ENCODE results near the gene LRGUK.

The LRGUK gene

GRCh38 chr7:134200970-134201369 lies 73.8 kb downstream of the LRGUK start:
- Histone ChIP-seq H3K27me3 (ENCODE audit: control insufficient read depth, insufficient read depth, low read length, poor library complexity, severe bottlenecking) (no peaks in the 10 kb centered on the region), H3K27ac (ENCODE audit: insufficient read depth, low read depth, low read length, poor library complexity, severe bottlenecking) (no peak overlapping the region)
- 85 to 88% methylated on average over 5 of the region's 5 CpGs for WGBS, 2 experiments

GRCh38 chr7:134201569-134202261 lies 74.6 kb downstream of the LRGUK start:
- Histone ChIP-seq H3K4me3 (ENCODE audit: insufficient read depth, low read depth, low read length) (no peak overlapping the region), H3K4me1 (ENCODE audit: control insufficient read depth, insufficient read depth, low read length) (peaks cover 16% of the 10 kb centered on the region), H3K27ac (ENCODE audit: insufficient read depth, low read depth, low read length, poor library complexity, severe bottlenecking) (no peak overlapping the region), H3K36me3 (ENCODE audit: control insufficient read depth, insufficient read depth, low read length) (no peaks in the 10 kb centered on the region), H3K27me3 (ENCODE audit: control insufficient read depth, insufficient read depth, low read length, poor library complexity, severe bottlenecking) (no peaks in the 10 kb centered on the region), H3K9me3 (ENCODE audit: control insufficient read depth, low read length) (no peaks in the 10 kb centered on the region)
- WGBS, 2 experiments: 79 to 97% methylated on average over 6 to 7 of the region's 7 CpGs

More at GRCh38 chr7:134200970-134201369, 73.8 kb downstream of the LRGUK start:
- Histone ChIP-seq H3K4me1 (ENCODE audit: control insufficient read depth, insufficient read depth, low read length) (peaks cover 16% of the 10 kb centered on the region), H3K4me3 (ENCODE audit: insufficient read depth, low read depth, low read length) (no peak overlapping the region), H3K36me3 (ENCODE audit: control insufficient read depth, insufficient read depth, low read length) (no peaks in the 10 kb centered on the region), H3K9me3 (ENCODE audit: control insufficient read depth, low read length) (no peaks in the 10 kb centered on the region)

DNA sequence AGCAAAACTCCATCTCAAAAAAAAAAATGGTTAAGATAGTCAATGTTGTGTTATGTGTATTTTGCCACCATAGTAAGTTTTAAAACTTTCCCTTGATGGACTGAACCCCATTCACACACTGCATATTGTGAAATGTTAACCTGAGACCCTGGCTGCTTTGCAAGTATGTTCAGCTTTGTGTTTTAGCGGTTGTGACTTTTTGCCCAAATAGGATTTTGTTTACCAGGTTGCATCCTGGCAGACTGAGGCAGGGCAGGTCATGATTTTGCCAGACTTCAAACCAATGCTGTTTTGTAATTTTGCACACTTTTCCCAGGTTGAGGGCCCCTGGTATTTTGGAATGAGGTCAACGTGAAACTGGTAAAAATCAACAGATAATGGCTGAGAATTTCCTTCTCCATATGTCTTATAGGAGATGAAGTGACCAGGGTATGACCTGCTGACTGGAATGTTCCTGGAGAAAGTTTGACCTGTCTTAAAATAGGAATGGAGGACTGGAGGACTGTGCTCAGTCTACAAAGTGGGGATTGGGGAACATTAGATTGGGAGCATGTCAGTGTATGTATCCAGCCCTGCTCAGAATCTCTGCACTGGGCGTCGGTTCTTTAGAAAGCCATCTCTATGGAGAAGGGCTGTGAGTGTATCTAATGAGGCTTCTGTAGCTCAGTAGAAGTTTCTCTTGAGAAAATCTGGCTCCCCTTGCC lies 76.2 kb downstream of the LRGUK start:
- WGBS, 2 experiments: 92 to 97% methylated on average over 4 of the region's 4 CpGs
- H3K4me3 ChIP-seq (ENCODE audit: insufficient read depth, low read depth, low read length): no peak overlapping the region
- no peak overlapping the region for H3K27ac ChIP-seq (ENCODE audit: insufficient read depth, low read depth, low read length, poor library complexity, severe bottlenecking)
- H3K36me3 ChIP-seq (ENCODE audit: control insufficient read depth, insufficient read depth, low read length): no peaks in the 10 kb centered on the region
- peaks cover 4% of the 10 kb centered on the region for H3K4me1 ChIP-seq (ENCODE audit: control insufficient read depth, insufficient read depth, low read length)
- no peaks in the 10 kb centered on the region for H3K9me3 ChIP-seq (ENCODE audit: control insufficient read depth, low read length)
- H3K27me3 ChIP-seq (ENCODE audit: control insufficient read depth, insufficient read depth, low read length, poor library complexity, severe bottlenecking): no peaks in the 10 kb centered on the region

DNA sequence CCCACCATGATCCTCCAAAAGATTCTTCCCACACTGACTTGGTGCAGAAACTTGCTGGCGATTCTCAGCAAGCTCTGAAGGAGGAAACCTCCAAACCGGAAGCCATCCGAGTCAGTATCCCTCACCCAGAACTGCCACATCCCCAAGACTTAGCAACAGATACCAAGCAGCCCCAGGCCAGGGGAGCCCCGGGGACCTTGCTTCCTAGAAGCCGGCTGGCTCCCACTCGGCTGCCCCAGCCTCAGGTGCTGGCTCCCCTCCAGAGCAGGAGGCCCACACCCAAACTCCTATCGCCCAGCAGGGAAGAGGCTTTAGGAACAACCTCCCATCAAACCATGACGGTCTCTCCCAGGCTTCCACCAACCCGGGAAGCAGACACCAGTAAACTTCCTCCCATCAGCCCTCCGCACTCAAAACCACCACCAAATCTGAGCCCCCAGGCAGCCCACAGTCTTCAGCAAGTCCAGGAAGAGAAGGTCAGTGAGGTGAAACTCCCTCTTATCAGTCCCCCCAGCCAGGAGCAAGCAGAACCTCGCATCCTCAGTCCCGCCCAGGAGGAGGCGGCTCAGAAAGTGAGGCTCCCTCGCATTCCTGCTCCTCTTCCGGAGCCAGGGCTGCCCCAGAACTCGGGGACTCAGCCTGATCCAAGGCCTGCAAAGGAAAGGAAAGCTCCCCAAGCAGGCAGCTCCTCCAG lies 82.3 kb downstream of the LRGUK start:
- Histone ChIP-seq H3K9me3 (ENCODE audit: control insufficient read depth, low read length) (no peaks in the 10 kb centered on the region), H3K27me3 (ENCODE audit: control insufficient read depth, insufficient read depth, low read length, poor library complexity, severe bottlenecking) (no peaks in the 10 kb centered on the region), H3K4me3 (ENCODE audit: insufficient read depth, low read depth, low read length) (no peak overlapping the region), H3K4me1 (ENCODE audit: control insufficient read depth, insufficient read depth, low read length) (no peaks in the 10 kb centered on the region), H3K27ac (ENCODE audit: insufficient read depth, low read depth, low read length, poor library complexity, severe bottlenecking) (no peak overlapping the region), H3K36me3 (ENCODE audit: control insufficient read depth, insufficient read depth, low read length) (no peaks in the 10 kb centered on the region)
- 93 to 94% methylated on average over 16 of the region's 16 CpGs for WGBS, 2 experiments

DNA sequence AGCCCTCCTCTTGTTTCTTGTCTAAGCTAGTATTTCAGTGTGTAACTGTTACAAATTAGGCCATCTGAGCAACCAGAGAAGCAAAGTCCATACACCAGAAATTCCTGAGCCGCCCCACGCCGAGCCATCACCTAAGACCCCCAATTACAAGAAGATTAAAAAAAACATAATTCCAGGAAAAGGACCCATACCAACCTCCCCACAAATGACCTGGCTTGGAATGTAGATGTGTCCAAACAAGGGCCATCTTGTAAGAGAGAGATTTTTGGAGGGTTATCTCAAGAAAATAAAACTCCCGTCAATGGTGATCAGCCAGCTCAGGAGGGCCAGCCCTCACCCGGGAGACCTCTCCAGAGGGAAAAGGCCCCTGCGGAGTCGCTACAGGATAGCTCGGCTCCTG lies 83.1 kb downstream of the LRGUK start:
- Histone ChIP-seq H3K27ac (ENCODE audit: insufficient read depth, low read depth, low read length, poor library complexity, severe bottlenecking) (no peak overlapping the region), H3K27me3 (ENCODE audit: control insufficient read depth, insufficient read depth, low read length, poor library complexity, severe bottlenecking) (no peaks in the 10 kb centered on the region), H3K4me1 (ENCODE audit: control insufficient read depth, insufficient read depth, low read length) (no peaks in the 10 kb centered on the region), H3K36me3 (ENCODE audit: control insufficient read depth, insufficient read depth, low read length) (no peaks in the 10 kb centered on the region), H3K9me3 (ENCODE audit: control insufficient read depth, low read length) (no peaks in the 10 kb centered on the region), H3K4me3 (ENCODE audit: insufficient read depth, low read depth, low read length) (no peak overlapping the region)
- WGBS, 2 experiments: 94 to 95% methylated on average over 8 of the region's 8 CpGs

DNA sequence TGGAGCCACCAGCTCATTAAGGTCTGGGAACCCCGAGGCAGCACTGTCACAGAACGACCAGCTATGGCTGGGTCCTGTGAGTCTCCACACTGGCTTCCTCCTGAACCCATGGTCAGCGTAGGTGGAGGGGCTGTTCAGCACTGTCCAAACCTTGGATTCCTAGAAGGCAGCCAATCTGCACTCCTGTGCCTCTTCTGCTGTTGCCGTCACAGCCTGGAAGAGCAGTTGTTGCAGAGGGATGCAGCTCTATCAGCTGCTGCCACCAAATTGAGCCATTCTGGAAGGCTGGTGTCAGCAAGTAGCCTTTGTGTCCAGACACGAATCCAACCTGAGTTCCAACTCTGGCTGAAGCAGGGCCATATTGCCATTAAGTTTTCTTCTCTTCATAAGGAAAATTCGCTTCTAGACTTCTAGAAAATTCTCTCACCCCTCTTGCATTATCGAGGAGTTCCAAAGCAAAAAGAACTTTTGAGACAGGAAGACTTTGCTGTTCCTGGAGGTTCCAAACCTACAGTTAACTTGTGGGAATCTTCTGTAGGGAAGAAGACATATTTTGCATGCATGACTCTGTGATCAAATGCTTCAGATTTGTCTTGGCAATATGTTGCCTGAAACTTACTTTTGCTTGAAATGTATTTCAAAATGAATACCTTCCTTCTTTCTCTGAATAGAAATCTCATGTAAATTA lies 84.0 kb downstream of the LRGUK start:
- Histone ChIP-seq H3K4me3 (ENCODE audit: insufficient read depth, low read depth, low read length) (no peak overlapping the region), H3K27me3 (ENCODE audit: control insufficient read depth, insufficient read depth, low read length, poor library complexity, severe bottlenecking) (no peaks in the 10 kb centered on the region), H3K36me3 (ENCODE audit: control insufficient read depth, insufficient read depth, low read length) (no peaks in the 10 kb centered on the region), H3K9me3 (ENCODE audit: control insufficient read depth, low read length) (no peaks in the 10 kb centered on the region), H3K4me1 (ENCODE audit: control insufficient read depth, insufficient read depth, low read length) (no peaks in the 10 kb centered on the region), H3K27ac (ENCODE audit: insufficient read depth, low read depth, low read length, poor library complexity, severe bottlenecking) (no peak overlapping the region)
- WGBS, 2 experiments: 93% methylated on average over 7 of the region's 7 CpGs

- no peaks in the 10 kb centered on the region for H3K4me1 ChIP-seq (ENCODE audit: control insufficient read depth, insufficient read depth, low read length)
- H3K27ac ChIP-seq (ENCODE audit: insufficient read depth, low read depth, low read length, poor library complexity, severe bottlenecking): no peak overlapping the region
- no peaks in the 10 kb centered on the region for H3K9me3 ChIP-seq (ENCODE audit: control insufficient read depth, low read length)
- H3K4me3 ChIP-seq (ENCODE audit: insufficient read depth, low read depth, low read length): no peak overlapping the region
- H3K36me3 ChIP-seq (ENCODE audit: control insufficient read depth, insufficient read depth, low read length): no peaks in the 10 kb centered on the region
- no peaks in the 10 kb centered on the region for H3K27me3 ChIP-seq (ENCODE audit: control insufficient read depth, insufficient read depth, low read length, poor library complexity, severe bottlenecking)
Observed at GRCh38 chr7:134211817-134212216, 84.7 kb downstream of the LRGUK start.

GRCh38 chr7:134212576-134213546 lies 85.7 kb downstream of the LRGUK start:
- no peak overlapping the region for H3K4me3 ChIP-seq (ENCODE audit: insufficient read depth, low read depth, low read length)

GRCh38 chr7:134220236-134220635 lies 93.1 kb downstream of the LRGUK start:
- Histone ChIP-seq H3K36me3 (ENCODE audit: control insufficient read depth, insufficient read depth, low read length) (no peaks in the 10 kb centered on the region), H3K9me3 (ENCODE audit: control insufficient read depth, low read length) (no peaks in the 10 kb centered on the region), H3K27me3 (ENCODE audit: control insufficient read depth, insufficient read depth, low read length, poor library complexity, severe bottlenecking) (no peaks in the 10 kb centered on the region), H3K4me1 (ENCODE audit: control insufficient read depth, insufficient read depth, low read length) (no peaks in the 10 kb centered on the region), H3K27ac (ENCODE audit: insufficient read depth, low read depth, low read length, poor library complexity, severe bottlenecking) (no peak overlapping the region), H3K4me3 (ENCODE audit: insufficient read depth, low read depth, low read length) (no peak overlapping the region)
- 82 to 85% methylated on average over 3 of the region's 3 CpGs for WGBS, 2 experiments

More at GRCh38 chr7:134212576-134213546, 85.7 kb downstream of the LRGUK start:
- 93 to 94% methylated on average over 12 to 13 of the region's 13 CpGs for whole genome bisulfite sequencing, 2 experiments
- no peaks in the 10 kb centered on the region for H3K4me1 ChIP-seq (ENCODE audit: control insufficient read depth, insufficient read depth, low read length)
- H3K27me3 ChIP-seq (ENCODE audit: control insufficient read depth, insufficient read depth, low read length, poor library complexity, severe bottlenecking): no peaks in the 10 kb centered on the region
- H3K36me3 ChIP-seq (ENCODE audit: control insufficient read depth, insufficient read depth, low read length): no peaks in the 10 kb centered on the region
- H3K9me3 ChIP-seq (ENCODE audit: control insufficient read depth, low read length): no peaks in the 10 kb centered on the region
- no peak overlapping the region for H3K27ac ChIP-seq (ENCODE audit: insufficient read depth, low read depth, low read length, poor library complexity, severe bottlenecking)
